ENCODE data around the gene GPR183. TPM values are rescaled to one million over a fixed set of nuclear protein-coding genes. Genes with fewer than 3 reads are reported as not detected.
A peak's percentile ranks its signal among the peaks of the same experiment; 100 is the strongest.

GPR183 gene
- total RNA-seq, 4 donors from 2014 or later: 11.9 to 32.1 (median 22.3) TPM

DNA sequence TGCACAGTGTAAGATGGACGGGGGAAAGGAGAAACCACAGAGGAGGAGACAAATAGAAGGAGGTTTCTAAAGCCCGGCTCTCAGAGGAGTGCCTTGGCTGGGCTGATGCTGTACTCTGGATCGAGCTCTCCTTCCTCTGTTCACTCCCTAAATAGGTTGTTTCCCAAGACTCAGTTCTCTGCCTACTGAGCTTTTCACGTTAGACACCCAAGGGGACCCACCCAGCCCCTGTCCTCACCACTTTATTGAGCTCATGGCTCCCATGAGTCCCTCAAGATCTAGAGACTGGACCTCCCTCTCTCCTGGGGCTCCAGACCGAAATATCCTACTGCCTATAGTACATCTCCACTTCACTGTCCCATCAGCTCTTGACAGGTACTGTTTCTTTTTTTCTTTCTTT, 38.1 kb upstream of the GPR183 start:
- Histone ChIP-seq H3K9me3 (no peaks in the 10 kb centered on the region), H3K4me3 (no peak overlapping the region), H3K4me1 (no peaks in the 10 kb centered on the region), H3K36me3 (peaks cover 7 to 86% (median 73%) of the 10 kb centered on the region in 4 donors), H3K27ac (replicated peaks in 1 of 4) (no peak overlapping the region), H3K27me3 (no peaks in the 10 kb centered on the region)
- TF ChIP-seq EP300 (IDR thresholded peaks at IDR 0.05) (no peak), POLR2AphosphoS5 (IDR thresholded peaks at IDR 0.05) (no peak), POLR2A (IDR thresholded peaks at IDR 0.05; ENCODE audit: low read depth) (no peak)
- TF ChIP-seq, protein P1, sequence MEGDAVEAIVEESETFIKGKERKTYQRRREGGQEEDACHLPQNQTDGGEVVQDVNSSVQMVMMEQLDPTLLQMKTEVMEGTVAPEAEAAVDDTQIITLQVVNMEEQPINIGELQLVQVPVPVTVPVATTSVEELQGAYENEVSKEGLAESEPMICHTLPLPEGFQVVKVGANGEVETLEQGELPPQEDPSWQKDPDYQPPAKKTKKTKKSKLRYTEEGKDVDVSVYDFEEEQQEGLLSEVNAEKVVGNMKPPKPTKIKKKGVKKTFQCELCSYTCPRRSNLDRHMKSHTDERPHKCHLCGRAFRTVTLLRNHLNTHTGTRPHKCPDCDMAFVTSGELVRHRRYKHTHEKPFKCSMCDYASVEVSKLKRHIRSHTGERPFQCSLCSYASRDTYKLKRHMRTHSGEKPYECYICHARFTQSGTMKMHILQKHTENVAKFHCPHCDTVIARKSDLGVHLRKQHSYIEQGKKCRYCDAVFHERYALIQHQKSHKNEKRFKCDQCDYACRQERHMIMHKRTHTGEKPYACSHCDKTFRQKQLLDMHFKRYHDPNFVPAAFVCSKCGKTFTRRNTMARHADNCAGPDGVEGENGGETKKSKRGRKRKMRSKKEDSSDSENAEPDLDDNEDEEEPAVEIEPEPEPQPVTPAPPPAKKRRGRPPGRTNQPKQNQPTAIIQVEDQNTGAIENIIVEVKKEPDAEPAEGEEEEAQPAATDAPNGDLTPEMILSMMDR (IDR thresholded peaks at IDR 0.05): no peak
- peak; percentile 79 for DNase-seq (ENCODE audit: extremely low spot score)
- intact Hi-C loops (cut with DNase I): no loop called here
- 87% methylated on average over 5 of the region's 5 CpGs for WGBS

GRCh38 chr13:99344610-99345208, 37.5 kb upstream of the GPR183 start:
- TF ChIP-seq POLR2A (IDR thresholded peaks at IDR 0.05; ENCODE audit: low read depth) (no peak), EP300 (IDR thresholded peaks at IDR 0.05) (no peak), POLR2AphosphoS5 (IDR thresholded peaks at IDR 0.05) (no peak)
- TF ChIP-seq, protein P1 (IDR thresholded peaks at IDR 0.05): no peak
- no peak overlapping the region for H3K4me3 ChIP-seq
- intact Hi-C loops (cut with DNase I): no loop called here
- peaks cover 7 to 86% (median 75%) of the 10 kb centered on the region in 4 donors for H3K36me3 ChIP-seq
- no peaks in the 10 kb centered on the region for H3K27me3 ChIP-seq
- no peaks in the 10 kb centered on the region for H3K4me1 ChIP-seq
- no peak overlapping the region for H3K27ac ChIP-seq (replicated peaks in 1 of 4)
- WGBS: 90% methylated on average over 5 of the region's 6 CpGs
- no peaks in the 10 kb centered on the region for H3K9me3 ChIP-seq
- DNase-seq (ENCODE audit: extremely low spot score): peak; percentile 72

- H3K27ac ChIP-seq (replicated peaks in 1 of 4): no peak overlapping the region
- H3K4me1 ChIP-seq: no peaks in the 10 kb centered on the region
- no peaks in the 10 kb centered on the region for H3K27me3 ChIP-seq
- WGBS: 63% methylated on average over 3 of the region's 10 CpGs
- no peaks in the 10 kb centered on the region for H3K9me3 ChIP-seq
- TF ChIP-seq, protein P1 (IDR thresholded peaks at IDR 0.05): no peak
- no peak for TF ChIP-seq POLR2AphosphoS5 (IDR thresholded peaks at IDR 0.05)
- no peak for TF ChIP-seq EP300 (IDR thresholded peaks at IDR 0.05)
- TF ChIP-seq POLR2A (IDR thresholded peaks at IDR 0.05; ENCODE audit: low read depth): no peak
- intact Hi-C loops (cut with DNase I): no loop called here
- H3K4me3 ChIP-seq: no peak overlapping the region
- peak; percentile 78 for DNase-seq (ENCODE audit: extremely low spot score)
- peaks cover 0 to 70% (median 57%) of the 10 kb centered on the region in 4 donors for H3K36me3 ChIP-seq
Measured at GRCh38 chr13:99342723-99343315, 35.6 kb upstream of the GPR183 start.

- intact Hi-C loops (cut with DNase I): no loop called here
- 93% methylated on average over 11 of the region's 16 CpGs for WGBS
- Histone ChIP-seq H3K4me1 (no peaks in the 10 kb centered on the region), H3K4me3 (no peak overlapping the region), H3K27me3 (no peaks in the 10 kb centered on the region), H3K9me3 (no peaks in the 10 kb centered on the region), H3K36me3 (peaks cover 0 to 63% (median 53%) of the 10 kb centered on the region in 4 donors), H3K27ac (replicated peaks in 1 of 4) (no peak overlapping the region)
- no peak for DNase-seq (ENCODE audit: extremely low spot score)
- TF ChIP-seq POLR2AphosphoS5 (IDR thresholded peaks at IDR 0.05): no peak
- TF ChIP-seq POLR2A (IDR thresholded peaks at IDR 0.05; ENCODE audit: low read depth): no peak
- no peak for TF ChIP-seq EP300 (IDR thresholded peaks at IDR 0.05)
- TF ChIP-seq, protein P1 (IDR thresholded peaks at IDR 0.05): no peak
Measured at GRCh38 chr13:99341969-99342722, 34.9 kb upstream of the GPR183 start.
